GM12873 (cell line): ENCODE measurements around the gene SBF2.

Experiments
- CTCF ChIP-seq: IDR thresholded peaks from 2 replicates; pipeline ENCODE4 v1.5.1; 2012; ENCODE audit warnings: low read depth, mild to moderate bottlenecking, moderate library complexity, low read length, control low read depth; ENCODE audit not compliant: insufficient read depth; ENCODE audit errors: missing control alignments

Gene SBF2

GRCh38 chr11:10095412-10096208 is 198.4 kb downstream of the SBF2 start:
- TF ChIP-seq CTCF: no peak

DNA sequence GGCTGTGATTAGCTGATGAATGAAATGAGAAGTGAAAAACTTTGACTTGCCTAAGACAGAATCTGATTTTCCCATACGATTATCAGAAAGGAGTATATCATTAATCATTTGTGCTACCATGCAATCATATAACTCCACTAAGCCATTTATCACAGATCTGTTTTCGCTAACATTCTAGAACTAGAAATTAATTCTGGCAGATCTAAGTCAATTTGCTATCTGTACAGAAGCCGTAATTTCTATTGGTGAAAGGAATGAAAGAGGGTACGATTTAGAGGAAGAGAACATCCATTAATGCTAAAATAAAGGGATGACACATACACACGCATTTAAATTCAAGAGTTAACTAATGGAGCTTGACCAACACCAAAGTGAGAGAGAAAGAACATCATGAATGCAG is 201.6 kb downstream of the SBF2 start:
- TF ChIP-seq CTCF: no peak

DNA sequence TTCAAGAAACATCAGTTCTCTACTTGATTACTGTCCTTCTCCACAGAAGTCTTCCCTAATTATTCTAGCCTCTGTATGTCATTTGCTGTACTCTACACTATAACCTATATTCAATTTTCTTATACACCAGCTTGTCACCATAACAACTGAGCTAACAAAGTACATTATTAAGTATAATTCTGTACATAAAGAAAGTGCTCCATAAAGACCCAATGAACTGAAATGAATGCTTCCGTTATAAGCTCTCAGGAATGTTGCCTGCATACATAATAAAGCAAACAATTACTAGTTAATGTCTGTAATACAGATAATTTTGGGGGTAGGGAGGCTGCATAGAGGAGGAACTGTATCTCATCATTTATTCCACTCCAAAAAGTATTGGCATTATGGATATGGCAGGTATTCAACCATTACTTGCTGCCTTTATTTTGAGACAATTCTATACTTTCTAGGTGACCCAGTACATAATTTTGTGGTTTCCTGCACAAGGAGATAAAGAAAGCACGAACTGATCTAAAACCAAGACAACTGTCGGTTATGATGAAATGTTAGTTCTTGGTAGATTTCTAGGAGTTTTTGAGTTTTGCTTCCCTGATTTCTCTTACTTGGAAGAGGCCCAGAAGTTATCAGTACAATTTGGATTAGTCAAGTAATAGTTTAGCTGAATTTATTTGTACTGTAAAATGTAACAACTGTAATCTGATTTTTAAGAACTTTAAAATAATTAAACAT is 202.5 kb downstream of the SBF2 start:
- no peak for TF ChIP-seq CTCF

GRCh38 chr11:10087186-10087922 is 206.7 kb downstream of the SBF2 start:
- no peak for TF ChIP-seq CTCF

- no peak for TF ChIP-seq CTCF
Observed at GRCh38 chr11:10080138-10080537, 213.9 kb downstream of the SBF2 start.

DNA sequence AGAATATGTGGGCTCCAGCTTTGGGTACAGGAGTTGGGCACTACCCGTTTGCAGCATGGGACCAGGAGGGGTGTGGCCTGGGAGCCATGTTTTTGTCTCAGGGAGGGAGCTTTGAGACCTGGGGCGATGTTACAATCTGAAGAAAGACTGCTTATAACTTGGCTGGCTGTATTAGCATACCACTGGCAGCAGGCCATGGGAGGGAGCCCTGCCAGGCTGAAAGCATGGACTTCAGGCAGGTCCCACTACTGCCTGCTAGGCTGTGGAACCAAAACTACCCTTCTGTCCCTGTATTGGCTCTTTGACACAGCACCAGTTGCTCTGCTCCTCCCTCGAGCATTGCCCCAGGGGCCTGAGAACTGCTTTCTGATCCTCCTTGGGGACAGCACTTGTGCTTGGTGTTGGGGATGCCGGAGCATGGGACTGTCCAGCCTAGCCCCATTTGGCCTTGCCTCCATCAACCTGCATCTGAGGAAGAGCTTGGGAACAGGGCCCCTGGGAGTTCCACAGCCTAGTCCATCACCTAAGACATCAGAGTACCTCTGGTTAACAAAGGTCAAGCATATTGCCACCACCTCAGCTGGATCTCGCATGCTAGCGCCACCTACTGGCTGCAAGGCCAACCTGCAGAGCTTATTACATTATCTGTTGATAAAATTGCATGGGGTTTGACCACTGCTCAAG is 217.4 kb downstream of the SBF2 start:
- peak; percentile 87 for TF ChIP-seq CTCF
